NCI-H1436 treated with DMSO at 0.1 percent for 48 hours (cell line): Measurements from ENCODE around the gene APOBEC4.

Experiments
- DNase-seq: peaks from one replicate; lab custom pipeline; 2025; lab: John Stamatoyannopoulos, UW

APOBEC4 gene

GRCh38 chr1:183675381-183675780 is 22.3 kb upstream of the APOBEC4 start:
- no peak for DNase-seq

- no peak for DNase-seq
Measured at GRCh38 chr1:183674886-183675285, 21.8 kb upstream of the APOBEC4 start.

DNA sequence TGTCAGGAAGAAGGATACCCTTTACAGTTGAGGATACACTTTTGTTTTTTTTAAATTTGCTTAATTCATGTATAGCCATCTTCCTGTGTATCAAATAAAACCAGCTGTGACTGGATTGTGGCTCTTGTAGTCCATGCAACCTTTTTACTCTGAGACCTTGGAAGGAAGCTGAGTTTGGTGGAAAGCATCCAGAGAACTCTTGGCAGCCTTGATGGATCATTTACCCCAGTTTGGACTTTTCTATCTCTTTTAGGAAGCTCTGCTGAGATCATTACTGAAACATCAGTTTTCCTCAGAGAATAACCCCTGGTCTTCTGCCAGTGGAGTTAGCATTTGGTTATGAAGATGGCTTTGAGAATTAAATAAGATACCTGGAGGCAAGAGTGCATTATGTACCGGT is 21.2 kb upstream of the APOBEC4 start:
- no peak for DNase-seq

- DNase-seq, result no peak
Measured at GRCh38 chr1:183673605-183674323, 20.6 kb upstream of the APOBEC4 start.

DNA sequence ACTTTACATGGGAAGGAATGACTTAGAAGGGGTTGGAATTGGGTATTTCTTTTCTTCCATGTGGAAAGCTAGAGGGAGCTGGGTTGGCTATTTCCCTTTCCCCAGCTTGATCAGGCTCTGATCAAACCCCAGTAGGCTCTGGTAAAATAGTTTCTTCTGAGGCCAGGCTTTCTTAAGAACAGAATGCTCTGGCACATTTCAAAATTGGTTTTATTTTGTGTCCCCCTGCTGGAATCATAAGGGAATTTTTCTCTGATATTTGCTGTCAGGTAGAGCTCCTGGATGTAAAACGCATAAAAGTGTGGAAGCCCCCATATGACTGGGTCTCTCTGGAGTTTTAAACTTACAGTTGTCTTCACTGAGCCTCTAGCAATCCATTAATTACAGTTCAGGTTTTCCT is 17.1 kb upstream of the APOBEC4 start:
- no peak for DNase-seq

- DNase-seq, result no peak
Measured at GRCh38 chr1:183656355-183656754, 3.2 kb upstream of the APOBEC4 start.

GRCh38 chr1:183655562-183656075 is 2.5 kb upstream of the APOBEC4 start:
- no peak for DNase-seq

DNA sequence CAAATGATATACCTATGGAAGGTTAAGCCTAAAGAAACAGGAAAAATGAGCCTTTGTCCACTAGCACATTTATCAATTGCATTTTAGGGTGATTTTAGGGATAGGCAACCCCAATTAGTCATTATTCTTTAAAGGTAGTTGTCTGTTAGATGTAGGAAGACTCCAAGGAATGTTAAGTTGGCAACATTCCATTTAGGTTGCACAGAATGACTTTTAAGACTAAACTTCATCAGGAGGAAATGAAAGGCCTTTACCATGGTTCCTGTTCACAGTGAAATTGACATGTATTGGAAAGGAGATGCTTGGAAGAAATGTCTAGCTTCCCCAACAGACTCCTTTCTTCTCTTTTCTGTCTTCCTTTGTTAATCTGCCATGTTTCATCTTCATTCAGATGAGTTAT is 1.6 kb upstream of the APOBEC4 start:
- DNase-seq, result no peak

DNA sequence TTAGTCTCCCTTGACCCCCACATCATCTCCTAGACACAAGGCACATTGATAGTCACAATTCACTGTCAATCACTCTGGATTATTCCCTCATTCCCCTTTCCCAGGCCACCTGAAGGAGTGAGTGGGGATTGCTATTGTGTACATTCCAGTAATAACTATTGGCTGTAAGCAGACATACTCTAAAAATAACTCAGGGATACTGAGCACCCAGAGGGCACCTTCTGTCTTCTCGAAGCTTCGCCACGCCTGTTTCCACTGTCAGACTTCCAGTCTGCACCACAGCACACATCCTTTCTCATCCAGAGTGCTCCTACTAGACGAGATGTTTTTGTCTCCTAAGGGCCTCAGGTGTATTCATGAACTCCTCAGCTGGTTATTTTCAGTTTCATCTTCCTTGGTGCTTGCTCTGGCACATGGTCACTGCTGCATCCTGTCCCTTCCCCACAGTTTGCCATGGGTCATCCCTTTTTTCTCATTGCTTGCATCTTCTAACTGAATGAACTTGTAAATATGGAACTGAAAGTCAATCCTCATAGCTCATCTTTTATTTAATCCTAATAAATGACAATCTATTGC is 848 bp upstream of the APOBEC4 start:
- DNase-seq, result no peak

GRCh38 chr1:183653462-183653794 is 312 bp upstream of the APOBEC4 start:
- no peak for DNase-seq

DNA sequence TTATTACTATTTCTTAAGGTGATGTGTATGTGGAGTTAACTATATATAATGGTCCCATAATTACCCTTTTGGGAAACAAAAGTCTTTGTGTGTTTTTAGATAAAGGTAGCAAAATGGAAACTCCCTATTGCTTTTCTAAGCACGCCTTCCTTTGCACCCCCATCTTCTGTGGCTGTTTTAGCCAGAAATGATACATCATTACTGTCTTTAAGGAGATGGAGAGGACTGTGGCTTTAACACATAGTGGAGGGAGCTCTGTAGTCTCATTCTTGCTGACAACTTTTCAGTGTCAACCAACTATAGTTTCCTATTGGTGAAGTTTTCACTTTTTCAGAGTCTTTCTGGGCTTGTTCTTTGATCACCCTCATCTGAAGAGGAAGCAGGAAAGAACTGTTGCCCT is 1.0 kb downstream of the APOBEC4 start:
- DNase-seq, result no peak

DNA sequence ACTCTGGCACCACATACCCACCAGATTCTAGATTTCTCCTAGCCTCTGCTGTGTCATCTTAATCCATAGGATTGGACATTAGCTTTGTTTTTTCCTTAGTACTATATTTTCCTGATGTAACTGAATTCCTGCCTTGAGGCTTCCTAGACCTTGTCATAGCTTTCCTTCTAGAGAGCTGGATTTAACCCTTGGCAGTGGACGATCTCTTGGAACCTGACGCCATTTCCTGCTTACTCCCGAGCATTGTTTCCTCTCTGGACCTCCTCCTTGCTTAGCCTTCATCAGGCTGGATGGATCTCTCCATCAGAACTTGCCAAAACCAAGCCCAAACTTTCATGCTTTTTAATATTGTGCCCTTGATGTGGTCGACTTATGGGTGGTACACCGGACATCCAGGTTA is 1.5 kb downstream of the APOBEC4 start:
- no peak for DNase-seq

GRCh38 chr1:183648042-183648441 is 5.1 kb downstream of the APOBEC4 start:
- no peak for DNase-seq

DNA sequence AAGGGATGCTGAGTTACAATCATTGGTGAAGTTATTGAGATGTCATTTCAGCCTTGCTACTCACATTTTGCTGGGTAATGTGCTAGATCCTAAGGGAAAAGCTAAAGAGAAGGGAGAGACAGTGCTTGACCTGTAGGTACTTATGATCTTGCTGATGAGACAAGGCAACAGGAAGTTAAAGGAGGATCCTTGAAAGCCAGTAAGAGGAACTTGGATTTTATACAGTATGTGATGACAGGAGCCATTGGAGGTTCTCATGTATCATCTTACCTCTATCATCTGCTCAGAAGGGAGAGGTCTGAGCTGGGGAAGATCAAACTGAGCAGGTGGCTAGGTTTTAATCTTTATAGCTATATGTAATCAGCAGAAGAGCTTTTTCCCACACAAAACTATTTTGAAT is 6.3 kb downstream of the APOBEC4 start:
- no peak for DNase-seq

GRCh38 chr1:183645531-183645930 is 7.6 kb downstream of the APOBEC4 start:
- DNase-seq, result no peak

- DNase-seq, result no peak
Measured at GRCh38 chr1:183642166-183642565, 10.9 kb downstream of the APOBEC4 start.

DNA sequence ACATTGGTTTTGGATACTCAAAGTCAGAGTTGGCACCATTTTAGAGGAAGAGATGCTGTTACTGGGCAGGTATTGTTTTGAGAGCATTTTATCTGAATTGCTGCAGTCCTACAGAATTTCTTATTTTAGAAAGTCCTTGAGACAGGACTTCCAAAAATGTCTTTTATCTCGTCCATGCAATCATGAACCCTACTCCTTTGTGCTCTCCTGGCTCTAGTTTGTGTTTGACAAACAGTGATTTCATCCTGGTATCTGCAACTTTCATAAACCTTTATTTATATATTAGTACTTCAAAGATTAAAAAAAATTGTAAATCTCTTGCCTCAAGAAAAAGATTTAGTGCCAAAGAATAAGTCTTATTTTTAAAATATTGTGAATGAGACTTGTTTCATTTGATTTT is 12.9 kb downstream of the APOBEC4 start:
- no peak for DNase-seq

GRCh38 chr1:183638649-183639387 is 14.3 kb downstream of the APOBEC4 start:
- no peak for DNase-seq

GRCh38 chr1:183636783-183637182 is 16.3 kb downstream of the APOBEC4 start:
- no peak for DNase-seq

DNA sequence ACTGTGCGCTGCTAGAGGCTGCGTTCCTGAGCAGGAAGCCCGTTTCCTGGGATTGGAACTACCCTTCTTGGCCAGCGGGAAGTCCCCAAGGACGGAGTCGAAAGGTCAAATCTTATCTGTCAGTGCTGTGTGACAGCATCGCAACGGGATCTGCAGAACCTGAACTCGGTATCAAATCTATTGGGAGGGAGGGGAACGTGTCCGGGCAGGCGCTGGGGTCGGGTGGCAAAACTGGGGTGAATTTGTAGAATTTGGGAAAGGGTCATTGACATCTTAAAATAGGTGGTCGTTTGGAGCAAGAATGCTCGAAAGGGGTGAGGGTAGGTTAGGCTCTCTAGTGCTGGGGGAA is 16.8 kb downstream of the APOBEC4 start:
- DNase-seq, result no peak

DNA sequence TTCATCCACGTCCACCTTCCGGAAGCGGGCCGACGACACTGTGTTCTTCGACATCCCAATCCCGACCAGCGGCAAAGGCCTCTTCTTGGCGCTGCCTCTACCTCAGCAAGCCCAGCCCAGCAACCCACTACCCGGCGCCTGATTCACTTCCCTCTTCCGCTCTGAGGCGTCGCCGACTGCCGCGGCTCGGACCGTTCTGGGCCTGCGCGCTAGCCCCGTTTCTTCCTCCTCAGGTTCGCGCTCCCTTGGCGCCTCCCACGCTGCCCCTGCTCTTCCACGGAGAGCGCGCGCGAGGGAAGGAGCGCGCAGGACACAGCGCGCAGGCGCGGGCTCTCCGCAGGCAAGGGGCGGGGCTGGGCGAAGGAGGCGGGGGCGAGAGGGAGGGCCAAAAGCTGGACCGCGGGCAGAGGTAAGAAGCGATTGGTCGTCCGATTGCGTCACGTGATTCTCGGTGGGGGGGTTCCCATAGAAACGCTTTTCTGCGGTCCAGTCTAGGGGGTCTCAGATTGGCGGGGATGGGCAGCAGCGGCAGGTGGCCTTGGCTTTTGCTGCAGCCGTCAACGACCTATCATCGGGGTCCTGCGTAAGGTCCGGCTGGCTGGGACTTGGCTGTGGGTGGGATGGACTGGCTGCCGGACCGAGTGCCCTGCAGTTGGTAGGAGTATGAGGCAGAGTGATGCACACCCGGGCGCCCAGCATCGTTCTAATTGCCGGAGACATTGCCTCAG is 17.3 kb downstream of the APOBEC4 start, which contains the start of gene ARPC5:
Gene ARPC5, minus strand, starts transcription at position 178 of the 728 bp plus-strand sequence. Its CDS starts 124 bp downstream, at position 54.
- peak; percentile 75 for DNase-seq

DNA sequence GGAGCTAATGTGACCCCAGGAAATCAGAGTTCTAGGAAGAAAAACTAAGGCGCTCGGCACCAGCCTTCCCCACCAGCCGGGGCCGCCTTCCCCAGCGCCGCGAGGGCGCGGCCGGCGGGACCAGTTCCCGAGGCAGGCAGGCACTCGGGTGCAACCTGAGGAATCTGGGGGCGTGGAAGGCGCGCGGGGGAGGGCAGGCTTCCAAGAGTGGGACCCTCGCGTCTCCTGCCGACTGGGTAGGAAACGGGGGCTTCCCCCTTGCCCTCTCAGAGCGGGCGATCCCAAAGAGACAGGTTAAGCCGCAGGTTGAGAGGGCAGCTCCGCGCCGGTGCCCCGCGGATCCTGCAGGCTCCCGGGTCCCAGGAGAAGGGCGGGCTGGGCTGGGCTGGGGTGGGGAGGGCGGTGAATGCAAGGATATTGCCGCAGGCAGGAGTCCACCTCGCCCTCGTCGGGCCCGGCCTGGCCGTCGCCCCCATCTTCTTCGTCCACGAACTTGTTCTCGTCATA is 18.0 kb downstream of the APOBEC4 start:
- no peak for DNase-seq
